Stomach (tissue), 4 donors: ENCODE results near the gene FLYWCH1.

Experiments
- POLR2AphosphoS5 ChIP-seq, 3 donors: sonication (generic); formaldehyde crosslinking; IDR thresholded peaks; one replicate each; pipeline ENCODE4 v1.6.1; 2016; ENCODE audit warnings: antibody characterized with exemption in 3 of 3
- TF ChIP-seq, protein P1 (sequence below), 7 experiments: fragments of 450-650 bp in 4 of 7; fragments of 200-600 bp in 3 of 7; sonication (generic) in 3 of 7; IDR thresholded peaks; one replicate each; pipeline ENCODE4 v1.5.1; 2016 to 2019; ENCODE audit warnings: antibody characterized with exemption in 7 of 7, control low read depth in 2 of 7, mild to moderate bottlenecking in 1 of 7

DNA sequence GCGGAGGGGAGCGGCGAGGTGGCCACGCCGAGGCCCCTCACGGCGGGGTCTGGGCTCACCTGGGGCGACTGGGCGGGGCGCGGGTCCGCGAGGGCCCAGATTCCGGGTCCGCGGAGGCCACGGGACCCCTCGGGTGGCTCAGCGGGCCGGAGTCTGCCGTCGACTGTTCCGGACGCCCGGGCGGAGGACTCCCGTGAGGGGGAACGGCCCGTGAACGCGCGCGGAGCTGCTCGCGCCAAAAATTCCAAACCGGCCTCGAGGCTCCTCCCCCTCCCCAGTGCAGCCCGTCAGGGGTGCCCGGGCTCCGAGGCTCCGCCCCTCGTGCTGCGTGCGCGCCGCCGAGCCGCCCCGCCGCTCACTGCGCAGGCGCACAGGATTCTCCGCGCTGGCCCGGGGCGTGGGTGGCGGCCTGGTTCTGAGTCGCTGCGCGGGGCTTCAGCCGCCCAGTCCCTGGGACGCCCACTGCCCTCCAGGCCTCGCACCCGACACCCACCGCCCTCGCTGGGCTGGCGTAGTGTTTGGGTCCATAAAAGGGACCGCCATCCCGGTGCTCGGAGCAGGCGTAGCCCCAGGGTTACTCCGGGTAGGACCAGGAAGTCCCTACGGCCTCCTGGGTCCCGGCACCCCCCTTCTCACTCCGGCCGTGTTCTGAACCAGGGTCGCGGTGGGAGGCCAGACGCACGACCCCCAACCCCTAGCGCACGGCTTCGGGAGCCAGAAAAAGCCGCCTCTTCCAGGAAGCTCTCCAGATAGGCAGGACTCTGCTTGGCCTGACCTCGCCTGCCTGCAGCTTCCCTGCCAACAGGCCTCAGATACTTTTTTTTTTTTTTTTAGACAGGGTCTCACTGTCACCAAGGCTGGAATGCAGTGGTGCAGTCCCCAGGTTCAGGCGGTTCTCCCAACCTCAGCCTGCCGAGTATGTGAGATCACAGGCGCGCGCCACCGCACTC lies 68.8 kb downstream of the FLYWCH1 start, which contains the start of gene PKMYT1:
- TF ChIP-seq, protein P1, sequence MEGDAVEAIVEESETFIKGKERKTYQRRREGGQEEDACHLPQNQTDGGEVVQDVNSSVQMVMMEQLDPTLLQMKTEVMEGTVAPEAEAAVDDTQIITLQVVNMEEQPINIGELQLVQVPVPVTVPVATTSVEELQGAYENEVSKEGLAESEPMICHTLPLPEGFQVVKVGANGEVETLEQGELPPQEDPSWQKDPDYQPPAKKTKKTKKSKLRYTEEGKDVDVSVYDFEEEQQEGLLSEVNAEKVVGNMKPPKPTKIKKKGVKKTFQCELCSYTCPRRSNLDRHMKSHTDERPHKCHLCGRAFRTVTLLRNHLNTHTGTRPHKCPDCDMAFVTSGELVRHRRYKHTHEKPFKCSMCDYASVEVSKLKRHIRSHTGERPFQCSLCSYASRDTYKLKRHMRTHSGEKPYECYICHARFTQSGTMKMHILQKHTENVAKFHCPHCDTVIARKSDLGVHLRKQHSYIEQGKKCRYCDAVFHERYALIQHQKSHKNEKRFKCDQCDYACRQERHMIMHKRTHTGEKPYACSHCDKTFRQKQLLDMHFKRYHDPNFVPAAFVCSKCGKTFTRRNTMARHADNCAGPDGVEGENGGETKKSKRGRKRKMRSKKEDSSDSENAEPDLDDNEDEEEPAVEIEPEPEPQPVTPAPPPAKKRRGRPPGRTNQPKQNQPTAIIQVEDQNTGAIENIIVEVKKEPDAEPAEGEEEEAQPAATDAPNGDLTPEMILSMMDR (IDR thresholded peaks at IDR 0.05): no peak
- peak; percentile 85 to 99 (median 99) for TF ChIP-seq POLR2AphosphoS5 (IDR thresholded peaks at IDR 0.05)
